Measurements from ENCODE around the gene LRRTM4.

DNA sequence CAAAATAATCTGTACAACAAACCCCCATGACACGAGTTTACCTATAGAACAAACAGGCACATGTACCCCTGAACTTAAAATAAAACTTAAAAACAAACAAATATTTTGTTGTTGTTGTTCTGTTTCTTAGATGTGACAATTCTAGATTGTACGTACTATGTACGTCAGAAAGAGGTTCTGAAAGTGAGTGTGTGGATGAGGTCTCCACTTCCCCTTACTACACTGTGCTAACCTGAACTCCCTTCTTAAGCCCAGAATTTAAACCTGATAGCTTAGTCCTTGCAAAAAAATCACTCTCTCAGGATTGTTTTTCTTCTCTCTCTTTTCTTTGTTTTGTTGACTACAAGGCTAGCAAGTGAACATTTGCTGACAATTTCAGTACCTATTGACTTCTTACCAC lies 581.6 kb downstream of the LRRTM4 start:
- TF ChIP-seq, protein P1, sequence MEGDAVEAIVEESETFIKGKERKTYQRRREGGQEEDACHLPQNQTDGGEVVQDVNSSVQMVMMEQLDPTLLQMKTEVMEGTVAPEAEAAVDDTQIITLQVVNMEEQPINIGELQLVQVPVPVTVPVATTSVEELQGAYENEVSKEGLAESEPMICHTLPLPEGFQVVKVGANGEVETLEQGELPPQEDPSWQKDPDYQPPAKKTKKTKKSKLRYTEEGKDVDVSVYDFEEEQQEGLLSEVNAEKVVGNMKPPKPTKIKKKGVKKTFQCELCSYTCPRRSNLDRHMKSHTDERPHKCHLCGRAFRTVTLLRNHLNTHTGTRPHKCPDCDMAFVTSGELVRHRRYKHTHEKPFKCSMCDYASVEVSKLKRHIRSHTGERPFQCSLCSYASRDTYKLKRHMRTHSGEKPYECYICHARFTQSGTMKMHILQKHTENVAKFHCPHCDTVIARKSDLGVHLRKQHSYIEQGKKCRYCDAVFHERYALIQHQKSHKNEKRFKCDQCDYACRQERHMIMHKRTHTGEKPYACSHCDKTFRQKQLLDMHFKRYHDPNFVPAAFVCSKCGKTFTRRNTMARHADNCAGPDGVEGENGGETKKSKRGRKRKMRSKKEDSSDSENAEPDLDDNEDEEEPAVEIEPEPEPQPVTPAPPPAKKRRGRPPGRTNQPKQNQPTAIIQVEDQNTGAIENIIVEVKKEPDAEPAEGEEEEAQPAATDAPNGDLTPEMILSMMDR (CRISPR knock-in tag; IDR thresholded peaks at IDR 0.05), result no peak
- TF ChIP-seq RELA (CRISPR knock-in tag; IDR thresholded peaks at IDR 0.05) (no peak), AGO1 (IDR thresholded peaks at IDR 0.05; ENCODE audit: low read depth, low read length, poor library complexity, severe bottlenecking) (no peak), NR2F2 (IDR thresholded peaks at IDR 0.05; ENCODE audit: borderline replicate concordance, low read depth) (no peak), SMAD3 (CRISPR knock-in tag; IDR thresholded peaks at IDR 0.05) (no peak), KMT2A (CRISPR knock-in tag; IDR thresholded peaks at IDR 0.05) (no peak), MYNN (CRISPR knock-in tag; IDR thresholded peaks at IDR 0.05; ENCODE audit: low read depth) (no peak)
- TF ChIP-seq, protein P2, sequence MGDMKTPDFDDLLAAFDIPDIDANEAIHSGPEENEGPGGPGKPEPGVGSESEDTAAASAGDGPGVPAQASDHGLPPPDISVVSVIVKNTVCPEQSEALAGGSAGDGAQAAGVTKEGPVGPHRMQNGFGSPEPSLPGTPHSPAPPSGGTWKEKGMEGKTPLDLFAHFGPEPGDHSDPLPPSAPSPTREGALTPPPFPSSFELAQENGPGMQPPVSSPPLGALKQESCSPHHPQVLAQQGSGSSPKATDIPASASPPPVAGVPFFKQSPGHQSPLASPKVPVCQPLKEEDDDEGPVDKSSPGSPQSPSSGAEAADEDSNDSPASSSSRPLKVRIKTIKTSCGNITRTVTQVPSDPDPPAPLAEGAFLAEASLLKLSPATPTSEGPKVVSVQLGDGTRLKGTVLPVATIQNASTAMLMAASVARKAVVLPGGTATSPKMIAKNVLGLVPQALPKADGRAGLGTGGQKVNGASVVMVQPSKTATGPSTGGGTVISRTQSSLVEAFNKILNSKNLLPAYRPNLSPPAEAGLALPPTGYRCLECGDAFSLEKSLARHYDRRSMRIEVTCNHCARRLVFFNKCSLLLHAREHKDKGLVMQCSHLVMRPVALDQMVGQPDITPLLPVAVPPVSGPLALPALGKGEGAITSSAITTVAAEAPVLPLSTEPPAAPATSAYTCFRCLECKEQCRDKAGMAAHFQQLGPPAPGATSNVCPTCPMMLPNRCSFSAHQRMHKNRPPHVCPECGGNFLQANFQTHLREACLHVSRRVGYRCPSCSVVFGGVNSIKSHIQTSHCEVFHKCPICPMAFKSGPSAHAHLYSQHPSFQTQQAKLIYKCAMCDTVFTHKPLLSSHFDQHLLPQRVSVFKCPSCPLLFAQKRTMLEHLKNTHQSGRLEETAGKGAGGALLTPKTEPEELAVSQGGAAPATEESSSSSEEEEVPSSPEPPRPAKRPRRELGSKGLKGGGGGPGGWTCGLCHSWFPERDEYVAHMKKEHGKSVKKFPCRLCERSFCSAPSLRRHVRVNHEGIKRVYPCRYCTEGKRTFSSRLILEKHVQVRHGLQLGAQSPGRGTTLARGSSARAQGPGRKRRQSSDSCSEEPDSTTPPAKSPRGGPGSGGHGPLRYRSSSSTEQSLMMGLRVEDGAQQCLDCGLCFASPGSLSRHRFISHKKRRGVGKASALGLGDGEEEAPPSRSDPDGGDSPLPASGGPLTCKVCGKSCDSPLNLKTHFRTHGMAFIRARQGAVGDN (CRISPR knock-in tag; IDR thresholded peaks at IDR 0.05), result no peak
- TF ChIP-seq, protein P3, sequence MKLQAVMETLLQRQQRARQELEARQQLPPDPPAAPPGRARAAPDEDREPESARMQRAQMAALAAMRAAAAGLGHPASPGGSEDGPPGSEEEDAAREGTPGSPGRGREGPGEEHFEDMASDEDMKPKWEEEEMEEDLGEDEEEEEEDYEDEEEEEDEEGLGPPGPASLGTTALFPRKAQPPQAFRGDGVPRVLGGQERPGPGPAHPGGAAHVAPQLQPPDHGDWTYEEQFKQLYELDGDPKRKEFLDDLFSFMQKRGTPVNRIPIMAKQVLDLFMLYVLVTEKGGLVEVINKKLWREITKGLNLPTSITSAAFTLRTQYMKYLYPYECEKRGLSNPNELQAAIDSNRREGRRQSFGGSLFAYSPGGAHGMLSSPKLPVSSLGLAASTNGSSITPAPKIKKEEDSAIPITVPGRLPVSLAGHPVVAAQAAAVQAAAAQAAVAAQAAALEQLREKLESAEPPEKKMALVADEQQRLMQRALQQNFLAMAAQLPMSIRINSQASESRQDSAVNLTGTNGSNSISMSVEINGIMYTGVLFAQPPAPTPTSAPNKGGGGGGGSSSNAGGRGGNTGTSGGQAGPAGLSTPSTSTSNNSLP (IDR thresholded peaks at IDR 0.05; ENCODE audit: low read depth, low read length), result no peak
- TF ChIP-seq, protein P4, sequence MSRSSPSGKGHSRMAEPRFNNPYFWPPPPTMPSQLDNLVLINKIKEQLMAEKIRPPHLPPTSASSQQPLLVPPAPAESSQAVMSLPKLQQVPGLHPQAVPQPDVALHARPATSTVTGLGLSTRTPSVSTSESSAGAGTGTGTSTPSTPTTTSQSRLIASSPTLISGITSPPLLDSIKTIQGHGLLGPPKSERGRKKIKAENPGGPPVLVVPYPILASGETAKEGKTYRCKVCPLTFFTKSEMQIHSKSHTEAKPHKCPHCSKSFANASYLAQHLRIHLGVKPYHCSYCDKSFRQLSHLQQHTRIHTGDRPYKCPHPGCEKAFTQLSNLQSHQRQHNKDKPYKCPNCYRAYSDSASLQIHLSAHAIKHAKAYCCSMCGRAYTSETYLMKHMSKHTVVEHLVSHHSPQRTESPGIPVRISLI (CRISPR knock-in tag; IDR thresholded peaks at IDR 0.05; ENCODE audit: borderline replicate concordance), result no peak
